IPS DF 19.7 (cell line): ENCODE results near the gene ZDHHC14.
A peak's percentile ranks its signal among the peaks of the same experiment; 100 is the strongest.

Experiments used
- DNase-seq: peaks from one replicate; pipeline ENCODE4 v3.0.0-alpha.2; 2013; ENCODE audit warnings: low read depth, low spot score

The ZDHHC14 gene

DNA sequence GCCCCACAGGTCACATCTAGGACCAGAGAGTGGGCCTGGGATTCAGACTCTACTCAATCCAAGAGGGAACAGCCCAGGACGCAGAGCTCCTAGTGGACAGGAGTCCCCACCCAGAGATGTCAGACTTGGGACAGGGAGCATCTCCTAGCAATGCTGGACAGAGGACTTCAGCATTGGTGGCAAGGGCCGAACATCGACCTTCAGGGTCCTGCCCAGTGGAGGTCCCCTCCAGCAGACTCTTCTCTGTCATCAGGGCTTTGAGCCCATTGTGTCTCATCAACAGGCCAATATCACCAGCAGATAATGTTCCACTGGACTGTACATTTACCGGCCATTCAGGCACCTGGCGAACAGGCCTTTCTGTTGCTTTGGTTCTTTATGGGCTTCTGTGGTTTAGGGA is 282.3 kb downstream of the ZDHHC14 start:
- DNase-seq, result no peak

DNA sequence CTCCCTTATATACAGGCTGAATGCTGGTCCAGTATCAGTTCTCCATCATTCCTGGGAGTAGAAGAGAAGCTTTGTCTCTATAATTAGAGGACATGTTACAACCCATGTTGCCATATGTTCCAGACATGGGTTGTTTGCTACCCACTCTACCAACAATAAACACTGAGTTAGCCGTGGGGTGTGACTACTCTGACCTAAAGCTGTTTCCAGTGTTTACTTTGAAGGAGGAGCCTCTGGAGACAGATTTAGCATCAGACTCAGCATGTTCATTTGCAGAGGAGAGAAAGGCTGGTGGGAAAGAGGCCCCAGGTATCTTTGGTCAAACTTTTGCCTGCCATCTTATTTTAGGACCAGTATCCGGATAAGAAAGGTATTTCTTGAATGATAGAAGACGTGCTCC is 284.2 kb downstream of the ZDHHC14 start:
- DNase-seq, result no peak

DNA sequence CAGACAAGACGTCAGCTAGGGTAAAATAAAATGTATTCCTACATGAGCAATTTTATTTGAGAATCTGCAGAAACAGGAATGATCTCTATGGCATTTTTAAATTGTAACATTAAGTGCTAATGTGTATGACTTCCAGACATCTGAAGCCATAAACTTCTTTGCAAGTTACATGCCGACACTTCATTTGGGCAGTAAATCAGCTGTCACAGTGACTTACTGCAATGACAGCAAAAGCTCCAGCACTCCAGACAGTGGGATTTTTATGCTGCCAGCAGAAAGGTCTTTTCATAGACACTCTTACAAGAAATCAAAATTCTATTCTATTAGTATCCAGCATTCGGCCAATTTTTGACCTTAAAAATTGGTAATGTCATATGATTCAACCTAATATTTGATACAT is 285.7 kb downstream of the ZDHHC14 start:
- no peak for DNase-seq

DNA sequence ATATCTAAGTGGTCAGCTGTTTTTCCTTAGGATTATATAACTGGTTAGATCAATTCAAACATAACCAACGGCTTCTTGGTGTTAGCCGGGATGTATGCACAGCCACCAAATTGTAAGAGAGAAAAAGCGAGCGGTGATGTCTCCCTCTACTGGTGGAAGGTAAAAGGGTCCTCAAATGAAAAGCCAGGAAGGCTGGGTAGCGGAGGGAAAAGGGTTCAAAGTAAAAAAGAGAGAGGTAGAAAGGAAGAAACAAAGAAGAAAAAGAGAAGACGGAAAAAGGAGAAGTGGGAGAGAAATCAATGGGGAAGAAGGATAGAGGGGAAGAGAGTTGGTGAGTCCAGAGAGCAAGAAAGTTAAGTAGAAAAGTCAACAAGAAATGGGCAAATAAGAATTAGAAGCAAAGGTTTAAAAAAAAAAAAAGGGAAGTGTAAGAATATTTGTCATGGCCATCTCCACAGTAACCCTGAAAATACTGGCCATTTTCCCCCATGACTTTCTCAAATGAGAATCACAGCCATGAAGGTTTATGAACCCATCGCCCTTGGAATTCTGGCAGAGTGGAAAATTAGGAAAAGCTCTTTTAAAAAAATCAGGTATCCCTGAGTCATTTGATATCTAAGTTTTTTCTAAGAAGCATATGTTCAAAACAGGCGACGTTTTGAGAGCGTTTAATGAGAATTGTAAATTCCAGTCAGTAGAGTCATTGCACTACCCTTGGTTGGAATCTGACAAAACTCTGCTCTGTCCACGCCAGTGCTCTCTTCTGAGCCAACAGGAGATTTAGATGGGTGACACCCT is 286.4 kb downstream of the ZDHHC14 start:
- DNase-seq, result peak; percentile 20

DNA sequence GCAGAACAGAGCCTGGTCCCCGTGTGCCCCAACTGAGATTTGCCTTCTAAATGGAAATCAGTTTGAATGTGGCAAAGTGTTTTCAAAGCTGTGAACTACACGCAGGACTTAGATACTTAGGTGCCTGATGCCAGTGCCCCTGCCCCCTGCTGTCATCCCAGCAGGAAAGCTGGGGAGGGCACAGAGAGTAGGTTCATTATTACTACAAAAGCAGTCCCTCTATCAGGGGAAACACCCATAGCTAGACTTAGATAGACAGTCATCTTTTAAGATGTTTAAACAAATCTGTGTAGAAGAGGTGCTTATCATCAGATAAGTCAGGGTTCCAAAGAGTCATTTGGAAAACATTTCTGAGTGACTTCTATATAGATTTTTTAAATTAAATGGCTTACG is 287.0 kb downstream of the ZDHHC14 start:
- no peak for DNase-seq

DNA sequence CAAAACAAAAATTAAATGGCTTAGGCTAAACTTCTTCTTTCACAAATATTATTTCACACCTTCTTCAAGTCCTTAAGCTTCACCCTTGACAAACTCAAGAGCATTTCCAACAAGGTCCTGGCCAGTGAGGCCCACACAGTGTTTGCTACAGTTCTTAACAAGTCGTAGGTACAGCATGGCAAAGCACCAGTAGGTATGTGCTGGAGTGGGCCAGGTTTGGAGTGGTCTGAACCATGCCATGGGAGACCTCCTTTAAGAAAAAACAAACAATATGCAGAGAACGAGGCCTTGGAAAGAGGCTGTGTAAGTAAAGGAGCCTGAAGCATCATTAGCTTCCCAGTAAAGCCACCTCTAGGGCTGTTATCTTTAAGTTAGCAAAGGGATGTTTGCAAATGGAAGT is 287.7 kb downstream of the ZDHHC14 start:
- DNase-seq, result no peak

DNA sequence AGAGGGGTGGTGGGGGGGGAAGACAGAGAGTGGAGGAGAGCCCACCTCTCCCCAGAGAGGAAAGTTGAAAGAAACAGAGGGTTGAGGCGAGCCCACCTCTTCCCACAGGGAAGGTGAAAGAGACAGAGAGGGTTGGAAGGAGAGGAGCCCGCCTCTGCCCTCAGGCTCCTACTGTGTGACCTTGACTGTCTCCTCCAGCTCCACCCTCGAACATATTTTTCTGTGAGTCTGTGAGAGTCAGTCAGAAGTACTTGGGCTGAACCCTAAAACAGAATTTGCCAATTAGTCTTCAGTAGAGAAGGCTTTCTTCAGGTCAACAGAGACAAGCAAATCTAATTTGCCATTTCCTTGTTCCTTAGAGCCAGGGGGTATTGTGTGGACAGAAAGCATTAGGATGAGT is 288.3 kb downstream of the ZDHHC14 start:
- no peak for DNase-seq

DNA sequence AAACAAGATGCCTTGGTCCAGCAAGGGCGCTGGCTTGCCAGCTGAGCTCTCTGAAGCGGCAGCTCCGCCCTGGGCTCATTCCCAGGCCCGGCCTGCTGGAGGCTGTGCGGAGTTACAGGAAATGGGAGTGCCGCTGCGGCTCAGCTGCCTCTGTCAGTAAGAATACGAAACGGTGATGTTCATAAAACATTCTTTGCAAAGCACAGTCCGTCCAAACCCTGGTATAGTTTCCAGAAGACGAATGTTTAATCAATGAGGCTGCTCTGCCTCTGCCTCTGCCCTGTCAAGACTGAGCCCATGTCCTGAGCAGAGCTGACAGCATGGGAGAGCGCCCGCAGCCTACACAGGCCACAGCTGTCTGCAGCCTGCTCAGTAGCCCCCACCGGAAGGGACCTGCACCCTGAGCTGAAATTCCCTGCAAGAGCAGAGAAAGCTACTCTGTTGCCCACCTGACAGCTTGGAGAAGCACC is 288.8 kb downstream of the ZDHHC14 start:
- peak; percentile 28 for DNase-seq

DNA sequence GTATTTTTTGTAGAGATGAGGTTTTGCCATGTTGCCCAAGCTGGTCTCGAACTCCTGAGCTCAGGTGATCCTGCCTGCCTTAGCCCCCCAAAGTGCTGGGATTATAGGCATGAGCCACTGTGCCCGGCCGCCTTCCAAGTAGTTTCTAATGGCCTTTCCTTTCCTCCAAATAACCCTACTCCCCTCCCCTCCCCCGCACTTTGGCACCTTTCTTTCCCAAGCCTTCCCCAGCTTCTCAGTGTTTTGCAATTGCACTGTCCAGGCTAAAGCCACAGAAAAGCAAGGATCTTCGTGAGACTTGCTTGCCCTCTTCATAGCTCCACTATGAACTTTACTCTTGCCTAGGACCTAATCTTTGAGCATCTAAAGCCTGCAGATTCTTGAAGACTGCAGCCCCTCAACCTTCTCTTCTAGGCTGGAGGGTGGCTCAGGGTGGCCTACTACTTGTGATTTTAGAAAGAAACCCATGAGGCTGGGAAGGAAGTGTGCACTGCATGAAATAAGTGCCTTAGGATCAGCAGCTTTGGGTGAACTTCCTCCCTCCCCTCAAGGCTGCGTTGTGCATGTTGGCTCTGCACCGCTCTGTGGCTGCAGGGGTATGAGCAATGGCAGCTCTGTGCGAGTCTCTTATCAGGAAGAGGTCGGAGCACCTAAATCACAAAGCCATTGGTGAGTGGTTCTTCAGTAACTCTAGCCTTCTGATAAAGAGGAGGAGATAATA is 289.6 kb downstream of the ZDHHC14 start:
- no peak for DNase-seq

DNA sequence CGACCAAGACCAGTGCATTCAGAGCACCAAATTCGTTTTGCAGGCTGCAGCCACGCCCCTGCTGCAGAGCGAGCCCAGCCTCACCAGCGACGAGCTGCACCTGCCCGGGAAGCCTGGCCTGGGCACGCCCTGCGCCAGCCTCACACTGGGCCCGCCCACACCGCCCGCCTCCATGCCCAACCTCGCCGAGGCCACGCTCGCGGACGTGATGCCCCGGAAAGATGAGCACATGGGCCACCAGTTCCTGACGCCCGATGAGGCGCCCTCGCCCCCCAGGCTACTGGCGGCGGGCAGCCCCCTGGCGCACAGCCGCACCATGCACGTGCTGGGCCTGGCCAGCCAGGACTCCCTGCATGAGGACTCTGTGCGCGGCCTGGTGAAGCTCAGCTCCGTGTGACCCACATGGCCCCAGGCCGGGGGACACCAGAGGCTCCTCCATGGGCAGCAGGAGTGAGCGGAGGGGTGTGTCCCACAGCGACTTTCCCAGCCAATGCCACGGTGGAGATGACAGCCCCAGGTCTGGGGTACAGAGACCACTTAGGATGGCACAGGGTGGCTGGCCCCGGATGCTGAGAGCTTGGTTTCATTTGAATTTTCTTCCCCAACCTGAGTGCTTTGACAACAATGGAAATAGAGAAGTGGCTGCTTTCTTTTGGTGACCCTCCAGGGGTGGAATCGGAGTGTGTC is 291.9 kb downstream of the ZDHHC14 start:
- no peak for DNase-seq

DNA sequence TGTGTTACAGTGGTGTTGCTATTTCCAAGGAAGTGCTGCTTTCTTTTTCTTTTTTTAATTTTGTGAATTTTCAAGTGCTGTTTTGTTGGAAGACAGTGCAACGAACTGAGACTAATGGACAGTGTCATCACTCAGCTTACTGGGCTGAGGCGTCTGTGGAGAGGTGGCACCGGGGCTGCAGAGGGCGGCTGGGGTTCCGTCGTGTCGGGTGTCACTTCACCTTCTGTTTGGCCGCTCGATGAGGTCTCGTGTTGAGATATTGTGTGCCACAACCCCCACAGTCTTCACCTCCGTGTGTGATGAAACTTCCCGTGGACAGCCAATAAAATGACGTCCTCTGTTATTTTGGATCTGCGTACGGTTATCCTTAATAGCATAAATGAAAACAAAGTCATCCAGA is 292.6 kb downstream of the ZDHHC14 start:
- DNase-seq, result no peak

DNA sequence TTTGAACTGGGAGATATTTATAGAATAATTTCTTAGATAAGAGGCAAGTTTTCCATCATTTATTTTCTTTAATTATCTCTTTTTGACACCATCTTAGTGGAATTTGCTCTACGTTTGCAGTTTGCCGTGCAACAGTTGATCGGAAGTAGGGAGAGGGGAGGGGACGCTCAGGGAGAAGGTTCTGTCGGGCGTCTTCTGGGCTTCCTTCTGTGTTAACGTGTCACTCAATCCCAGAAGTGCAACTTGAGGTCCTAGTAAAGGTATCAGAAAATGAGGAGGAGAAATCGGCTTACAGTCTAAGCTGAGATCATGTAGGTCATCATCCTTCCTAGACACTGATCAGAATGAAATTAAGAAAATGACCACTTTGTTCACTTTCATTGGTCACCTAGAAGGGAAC is 293.1 kb downstream of the ZDHHC14 start:
- no peak for DNase-seq

DNA sequence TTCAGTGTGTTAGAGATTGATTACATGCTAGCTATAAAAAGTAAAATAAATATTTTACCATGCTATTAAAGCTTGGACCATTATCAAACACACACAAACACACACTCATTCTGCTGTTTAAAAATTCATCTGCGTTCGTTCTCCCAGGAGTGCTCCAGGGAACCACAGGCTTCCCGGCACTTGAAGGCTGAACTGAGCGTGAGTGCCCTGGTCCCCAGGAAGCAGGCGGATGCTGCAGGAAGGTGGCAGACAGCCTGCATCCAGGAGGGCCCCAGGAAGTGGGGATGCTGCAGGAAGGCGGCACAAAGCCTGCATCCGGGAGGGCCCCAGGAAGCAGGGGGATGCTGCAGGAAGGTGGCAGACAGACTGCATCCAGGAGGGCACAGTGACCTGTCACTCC is 294.8 kb downstream of the ZDHHC14 start:
- DNase-seq, result no peak

DNA sequence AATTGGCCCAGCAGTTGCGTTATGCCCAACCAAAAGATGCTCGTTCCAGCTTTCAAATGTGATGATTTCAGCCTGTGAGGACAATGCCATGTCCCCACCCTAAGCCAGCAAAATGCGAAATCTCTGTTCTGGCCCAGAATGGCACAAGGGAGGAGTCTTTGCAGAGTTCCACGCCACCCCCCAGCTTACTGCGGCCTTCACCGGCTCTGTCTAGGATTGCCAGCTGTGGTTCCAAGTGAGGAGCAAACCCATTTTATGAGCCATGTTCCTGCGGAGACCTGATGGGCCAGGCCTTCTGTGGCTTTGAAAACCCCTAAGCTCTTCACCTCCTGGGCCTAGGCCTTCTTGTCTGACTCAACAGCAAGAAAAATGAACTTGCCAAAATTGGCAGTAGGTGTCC is 295.3 kb downstream of the ZDHHC14 start:
- no peak for DNase-seq

DNA sequence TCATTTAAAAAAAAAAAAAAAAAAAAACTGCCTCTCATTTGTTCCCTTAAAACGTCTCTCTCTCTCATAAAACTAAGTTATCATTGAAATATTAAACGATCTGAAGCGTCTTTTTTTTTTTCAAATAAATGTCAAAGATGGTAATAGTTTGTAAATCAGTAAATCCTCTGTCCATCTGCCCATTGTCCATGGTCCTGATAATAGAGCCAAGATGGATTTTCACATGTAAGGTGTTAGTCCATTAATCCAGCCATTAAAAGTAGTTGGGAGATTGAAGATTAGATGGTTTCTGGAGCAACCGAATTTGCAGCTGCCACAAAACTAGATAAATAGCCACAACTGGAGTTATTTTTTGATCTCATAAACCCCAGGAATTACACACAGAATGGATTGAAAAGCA is 296.2 kb downstream of the ZDHHC14 start:
- no peak for DNase-seq

DNA sequence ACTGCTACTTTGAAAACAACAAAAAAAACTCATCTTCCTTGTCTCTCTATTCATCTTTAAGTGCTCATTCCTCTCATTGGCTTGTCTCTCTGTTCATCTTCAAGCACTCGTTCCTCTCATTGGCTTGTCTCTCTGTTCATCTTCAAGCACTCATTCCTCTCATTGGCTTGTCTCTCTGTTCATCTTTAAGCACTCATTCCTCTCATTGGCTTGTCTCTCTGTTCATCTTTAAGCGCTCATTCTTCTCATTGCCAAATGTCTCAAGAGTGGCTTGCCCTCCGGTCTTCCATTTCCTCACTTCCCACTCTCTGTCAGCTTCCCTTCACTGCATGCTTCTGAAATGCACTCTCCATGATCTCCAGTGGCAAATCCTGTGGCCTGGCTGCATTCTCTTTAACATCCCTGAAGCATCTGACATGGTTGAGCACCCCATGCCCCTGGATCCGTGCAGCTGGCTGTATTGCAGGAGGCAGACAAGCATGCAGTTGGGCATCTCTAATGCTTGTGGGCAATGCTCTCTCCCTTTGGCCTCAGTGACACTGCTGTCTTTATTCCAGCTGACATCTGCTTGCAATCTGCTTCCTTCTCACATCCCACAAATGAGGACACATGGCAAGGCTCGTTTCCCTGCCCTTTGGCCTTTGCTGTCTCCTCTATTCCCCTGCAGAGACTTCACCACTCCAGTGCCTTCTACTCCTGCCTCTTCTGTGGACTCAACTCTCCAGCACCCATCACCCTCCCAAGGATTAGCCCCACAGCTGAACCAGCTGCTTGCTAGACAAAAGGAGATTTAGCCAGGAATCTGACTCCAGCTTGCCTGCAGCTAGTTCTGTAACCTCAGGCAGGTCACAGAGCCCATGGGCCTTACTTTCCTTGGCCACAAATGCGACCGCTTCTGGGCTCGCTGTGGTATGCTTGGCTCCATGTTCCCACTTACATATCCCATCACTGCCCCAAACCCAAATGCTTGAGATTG is 298.9 kb downstream of the ZDHHC14 start:
- DNase-seq, result no peak

DNA sequence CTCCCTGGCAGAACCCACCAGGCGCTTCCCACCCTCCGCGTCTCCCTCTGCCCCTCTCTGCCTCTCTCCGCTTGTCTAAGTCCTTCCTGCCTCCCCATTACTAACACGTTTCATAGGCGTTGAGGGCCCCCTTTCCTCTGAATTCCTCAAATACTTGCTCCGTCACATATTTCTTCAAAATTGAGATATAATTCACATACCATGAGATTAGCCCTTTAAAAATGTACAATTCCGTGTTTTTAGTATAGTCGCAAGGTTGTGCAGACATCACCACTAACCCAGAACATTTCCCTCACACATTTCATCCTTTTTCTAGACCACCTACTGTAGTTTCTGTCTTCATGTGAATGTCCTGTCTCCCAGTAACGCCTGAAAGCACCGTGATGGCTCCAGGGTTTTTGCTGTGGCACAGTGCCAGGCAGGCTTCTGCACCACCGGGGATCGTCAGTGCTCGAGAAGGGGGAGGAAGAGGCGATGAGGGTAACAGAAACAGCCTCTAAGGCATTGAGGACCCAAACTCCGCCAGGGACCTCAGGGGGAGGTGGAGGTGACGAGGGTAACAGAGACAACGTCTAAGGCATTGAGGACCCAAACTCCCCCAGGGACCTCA is 300.2 kb downstream of the ZDHHC14 start:
- no peak for DNase-seq

DNA sequence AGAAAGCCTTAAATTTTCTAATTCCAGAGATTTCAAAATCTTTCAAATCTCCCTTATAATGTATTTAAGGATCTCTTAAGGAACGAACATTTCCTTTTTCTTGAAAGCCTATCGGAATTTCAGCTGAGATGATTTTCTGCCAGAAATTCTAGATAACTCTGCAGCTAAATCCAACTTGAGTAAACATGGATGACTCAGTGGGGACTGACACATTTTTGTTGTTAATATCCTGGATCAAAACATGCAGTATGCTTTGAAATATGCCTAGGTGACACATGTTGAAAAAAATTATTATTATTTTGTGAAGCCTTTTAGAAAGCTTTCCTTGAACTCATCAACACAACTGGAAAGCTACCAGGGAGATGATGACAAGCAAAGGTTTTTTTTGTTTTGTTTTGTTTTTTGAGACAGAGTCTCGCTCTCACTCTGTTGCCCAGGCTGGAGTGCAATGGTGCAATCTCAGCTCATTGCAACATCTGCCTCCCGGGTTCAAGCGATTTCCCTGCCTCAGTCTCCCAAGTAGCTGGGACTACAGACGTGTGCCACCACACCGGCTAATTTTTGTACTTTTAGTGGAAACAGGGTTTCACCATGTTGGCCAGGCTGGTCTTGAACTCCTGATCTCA is 302.0 kb downstream of the ZDHHC14 start:
- DNase-seq, result no peak

DNA sequence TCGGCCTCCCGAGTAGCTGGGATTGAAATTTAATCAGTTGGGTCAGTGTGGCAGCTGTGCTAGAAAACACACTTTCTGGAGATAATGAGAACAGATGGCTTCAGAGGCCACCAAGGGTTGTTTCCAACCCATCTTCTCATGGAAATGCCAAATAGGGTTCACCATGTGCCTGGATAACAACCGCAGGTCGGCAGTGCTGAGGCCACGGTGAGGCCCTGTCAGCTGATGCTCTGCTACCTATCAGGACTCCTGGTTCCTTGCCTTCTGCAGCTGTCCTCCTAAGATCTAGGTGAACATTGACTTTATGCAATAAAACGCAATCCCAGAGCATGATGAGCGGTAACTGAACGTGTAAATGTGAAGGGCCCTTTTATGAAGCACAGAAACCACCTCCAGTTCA is 302.7 kb downstream of the ZDHHC14 start:
- DNase-seq, result no peak

DNA sequence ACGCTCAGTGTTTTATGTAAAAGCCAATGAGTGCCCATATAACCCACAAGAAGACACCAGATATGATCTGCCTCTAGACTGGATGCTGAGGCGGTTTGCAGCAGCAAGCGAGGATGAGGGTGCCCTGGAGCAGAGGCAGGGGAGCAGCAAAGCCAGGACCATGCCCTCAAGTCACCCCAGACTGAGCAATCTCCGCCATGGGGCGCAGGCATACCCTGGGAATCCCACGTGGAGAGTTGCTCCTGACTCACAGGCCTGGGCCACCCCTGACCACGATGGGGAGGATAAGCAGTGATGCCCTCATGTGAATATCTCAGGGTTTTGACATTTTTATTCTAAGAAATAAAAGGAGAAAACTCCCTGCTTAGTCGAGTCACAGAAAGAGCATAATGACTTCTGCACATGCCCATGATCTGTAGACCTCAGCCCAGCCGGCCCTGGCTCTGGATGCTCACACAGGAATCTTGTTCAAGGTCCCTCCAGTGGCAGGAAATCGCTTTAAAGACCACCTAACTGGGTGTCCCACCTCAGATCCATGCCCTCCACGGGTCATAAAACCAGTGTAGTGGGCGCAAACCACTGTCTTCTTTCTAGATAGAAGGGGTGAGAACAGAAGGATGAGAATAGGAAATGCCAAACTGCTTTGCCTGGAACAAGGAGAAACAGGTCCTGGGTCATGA is 303.8 kb downstream of the ZDHHC14 start:
- DNase-seq, result no peak
